Skeletal muscle tissue (tissue), 4 donors: ENCODE data around the gene ARFGAP3. TPM values are rescaled to one million over a fixed set of nuclear protein-coding genes. Genes with fewer than 3 reads are reported as not detected.

Experiments used
- H3K27ac ChIP-seq: one replicate; pipeline ENCODE4 v1.7.0; 2013; ENCODE audit warnings: mild to moderate bottlenecking, low read depth, low read length, inconsistent platforms
- H3K27me3 ChIP-seq, 3 donors: one replicate each; pipeline ENCODE4 v1.7.0; 2013; ENCODE audit warnings: low read length in 3 of 3; ENCODE audit not compliant: control insufficient read depth in 3 of 3, insufficient read depth in 3 of 3
- H3K36me3 ChIP-seq, 3 donors: one replicate each; pipeline ENCODE4 v1.7.0; 2013; ENCODE audit warnings: low read length in 3 of 3; ENCODE audit not compliant: control insufficient read depth in 3 of 3, insufficient read depth in 3 of 3
- H3K4me1 ChIP-seq, 3 donors: one replicate each; pipeline ENCODE4 v1.7.0; 2013; ENCODE audit warnings: low read length in 3 of 3, mild to moderate bottlenecking in 3 of 3; ENCODE audit not compliant: control insufficient read depth in 3 of 3, insufficient read depth in 3 of 3
- H3K4me3 ChIP-seq, 3 donors: one replicate each; pipeline ENCODE4 v1.7.0; 2013; ENCODE audit warnings: low read length in 3 of 3
- H3K9ac ChIP-seq, 3 donors: one replicate each; pipeline ENCODE4 v1.7.0; 2013; ENCODE audit warnings: low read length in 3 of 3, mild to moderate bottlenecking in 3 of 3, moderate library complexity in 2 of 3, low read depth in 1 of 3
- H3K9me3 ChIP-seq, 3 donors: one replicate each; pipeline ENCODE4 v1.7.0; 2013; ENCODE audit warnings: low read length in 3 of 3; ENCODE audit not compliant: control insufficient read depth in 3 of 3
- total RNA-seq: library from RNA; depleted of rRNA; stranded (reverse); fragments of >200 nt; gene quantifications from one replicate; pipeline ENCODE4 v1.2.3, GENCODE V29; 2014
- donor health status: Osteomylitis.

Gene ARFGAP3
- total RNA-seq, 1 donor from 2014 or later = 32.9 TPM

DNA sequence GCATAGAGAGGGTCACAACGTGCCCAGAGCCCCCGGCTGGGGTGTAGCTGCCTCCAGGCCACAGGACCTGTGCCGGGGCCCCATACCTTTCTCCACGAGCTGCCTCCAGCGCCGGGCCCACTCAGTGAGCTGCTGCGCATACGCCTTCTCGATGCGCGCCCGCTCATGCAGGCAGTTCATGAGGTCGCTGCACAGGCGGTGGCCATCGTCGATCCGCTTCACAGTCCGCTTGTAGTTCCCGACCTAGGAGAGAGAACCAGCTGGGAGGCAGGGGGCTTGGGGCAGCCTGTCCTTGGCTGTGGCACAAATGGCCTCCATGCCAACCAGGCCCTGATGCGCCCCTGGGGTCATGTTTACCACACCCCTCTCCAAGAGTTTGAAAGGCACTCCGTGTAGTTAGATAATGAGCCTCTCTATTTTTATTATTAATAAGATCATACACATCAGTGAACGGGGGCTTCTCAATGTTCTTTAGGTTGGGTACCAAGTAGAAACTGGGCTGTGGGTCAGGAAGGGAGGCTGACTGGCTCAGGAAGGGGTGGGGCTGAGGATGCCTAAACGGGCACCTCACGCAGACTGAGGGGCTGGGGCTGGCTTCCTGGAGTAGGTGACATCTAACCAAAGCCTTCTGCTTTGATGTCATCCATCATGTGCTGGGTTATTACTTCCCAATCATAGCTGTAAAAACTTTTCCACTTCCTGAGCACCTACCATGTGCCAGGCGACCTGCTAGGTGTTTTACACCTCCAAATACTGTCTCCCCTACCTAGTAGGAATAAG, 36.5 kb upstream of the ARFGAP3 start:
- Histone ChIP-seq H3K9me3 (no peaks in the 10 kb centered on the region), H3K36me3 (peaks cover 10 to 12% (median 11%) of the 10 kb centered on the region in 3 donors), H3K4me1 (peaks cover 41 to 56% (median 50%) of the 10 kb centered on the region in 3 donors), H3K27ac (peak overlapping the region; percentile 90), H3K27me3 (no peaks in the 10 kb centered on the region), H3K9ac (peak overlapping the region in 1 of 3 donors; percentile 45), H3K4me3 (no peak overlapping the region)

DNA sequence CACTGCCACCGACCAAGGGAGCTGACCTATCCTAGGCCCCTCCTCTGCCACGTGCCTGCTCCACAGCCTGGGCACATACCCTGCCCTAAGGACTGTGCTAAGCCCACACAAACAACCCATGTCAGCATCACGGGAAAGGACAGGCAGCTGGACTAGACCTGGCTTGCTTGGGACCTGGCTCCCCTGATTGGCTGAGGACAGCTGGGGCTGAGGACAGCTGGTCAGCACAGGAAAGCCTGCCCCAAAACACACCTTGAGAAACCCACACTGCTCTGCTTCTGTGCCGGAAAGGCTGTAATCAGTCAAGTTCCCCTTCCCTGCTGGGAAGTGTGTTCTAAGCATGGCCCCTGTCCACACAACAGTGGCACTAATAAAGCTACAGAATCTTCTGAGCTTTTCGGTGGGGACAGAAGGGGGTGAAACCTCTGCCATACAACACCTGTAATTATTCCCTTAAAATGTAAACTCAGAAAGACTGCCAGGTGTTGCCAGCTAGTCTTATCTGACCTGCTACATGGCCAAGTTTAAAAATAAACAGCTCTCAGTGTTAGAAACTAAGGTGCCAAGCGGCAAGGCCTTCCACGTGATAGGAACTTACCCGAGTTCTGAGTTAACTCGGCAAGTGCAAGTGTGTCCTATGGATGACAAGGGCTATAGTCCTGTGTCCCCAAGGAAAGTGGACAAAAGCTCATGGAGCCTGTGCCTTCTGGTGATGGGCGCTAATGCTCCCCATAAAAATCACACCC, 35.7 kb upstream of the ARFGAP3 start:
- Histone ChIP-seq H3K36me3 (peaks cover 18 to 20% (median 18%) of the 10 kb centered on the region in 3 donors), H3K27me3 (no peaks in the 10 kb centered on the region), H3K27ac (peak overlapping the region; percentile 90), H3K9ac (peak overlapping the region; percentile 46 to 79 (median 63)), H3K4me3 (peak overlapping the region in 2 of 3 donors; percentile 35 to 54), H3K4me1 (peaks cover 41 to 54% (median 49%) of the 10 kb centered on the region in 3 donors), H3K9me3 (no peaks in the 10 kb centered on the region)

DNA sequence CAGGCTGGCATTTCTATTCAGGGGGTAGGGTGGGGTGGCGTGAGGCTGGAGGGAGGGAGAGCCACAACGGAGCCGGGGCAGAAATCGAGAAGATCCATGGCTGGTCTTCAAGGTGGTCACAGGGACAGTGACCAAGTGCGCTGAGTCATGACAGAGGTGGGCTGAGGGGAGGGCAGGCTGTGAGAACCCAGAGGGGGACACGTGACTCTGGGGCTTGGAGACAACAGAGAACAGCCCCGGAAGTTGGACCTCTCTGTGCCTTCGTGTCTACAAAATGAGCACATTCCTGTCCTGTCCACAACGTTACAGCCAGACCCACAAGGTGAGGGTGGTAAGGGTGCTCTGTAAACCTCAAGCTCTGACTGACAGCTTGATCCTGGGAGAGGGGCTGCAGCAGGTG, 35.1 kb upstream of the ARFGAP3 start:
- peaks cover 41 to 54% (median 49%) of the 10 kb centered on the region in 3 donors for H3K4me1 ChIP-seq

DNA sequence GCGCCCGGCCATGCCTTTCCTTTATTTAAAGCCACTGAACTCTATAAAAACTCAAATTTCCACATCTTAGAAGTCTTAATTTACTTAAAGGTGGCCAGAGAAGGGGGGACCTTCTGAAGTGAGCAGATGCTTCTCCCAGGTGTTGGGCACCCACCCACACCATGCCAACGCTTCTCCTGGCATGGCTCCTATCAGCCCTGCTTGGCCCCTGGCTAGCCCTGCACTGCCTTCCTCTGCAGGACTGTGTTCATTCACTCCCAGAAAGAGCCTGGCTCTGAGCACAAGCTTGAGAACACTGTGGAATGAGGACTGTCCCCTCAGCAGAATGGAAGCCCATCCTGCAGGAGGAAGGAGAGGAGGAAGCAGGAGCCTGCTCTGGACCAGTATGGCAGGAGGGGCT, 34.6 kb upstream of the ARFGAP3 start:
- H3K9me3 ChIP-seq = no peaks in the 10 kb centered on the region
- H3K27ac ChIP-seq = peak overlapping the region; percentile 90
- H3K9ac ChIP-seq = peak overlapping the region in 1 of 3 donors; percentile 45
- H3K27me3 ChIP-seq = no peaks in the 10 kb centered on the region
- peaks cover 41 to 54% (median 49%) of the 10 kb centered on the region in 3 donors for H3K4me1 ChIP-seq
- H3K36me3 ChIP-seq = peaks cover 25 to 29% (median 27%) of the 10 kb centered on the region in 3 donors
- H3K4me3 ChIP-seq = no peak overlapping the region

More for the DNA sequence above, 35.1 kb upstream of the ARFGAP3 start:
- peaks cover 21 to 24% (median 23%) of the 10 kb centered on the region in 3 donors for H3K36me3 ChIP-seq
- peak overlapping the region; percentile 90 for H3K27ac ChIP-seq
- peak overlapping the region in 2 of 3 donors; percentile 63 to 79 for H3K9ac ChIP-seq
- peak overlapping the region in 2 of 3 donors; percentile 35 to 54 for H3K4me3 ChIP-seq
- no peaks in the 10 kb centered on the region for H3K9me3 ChIP-seq
- no peaks in the 10 kb centered on the region for H3K27me3 ChIP-seq

DNA sequence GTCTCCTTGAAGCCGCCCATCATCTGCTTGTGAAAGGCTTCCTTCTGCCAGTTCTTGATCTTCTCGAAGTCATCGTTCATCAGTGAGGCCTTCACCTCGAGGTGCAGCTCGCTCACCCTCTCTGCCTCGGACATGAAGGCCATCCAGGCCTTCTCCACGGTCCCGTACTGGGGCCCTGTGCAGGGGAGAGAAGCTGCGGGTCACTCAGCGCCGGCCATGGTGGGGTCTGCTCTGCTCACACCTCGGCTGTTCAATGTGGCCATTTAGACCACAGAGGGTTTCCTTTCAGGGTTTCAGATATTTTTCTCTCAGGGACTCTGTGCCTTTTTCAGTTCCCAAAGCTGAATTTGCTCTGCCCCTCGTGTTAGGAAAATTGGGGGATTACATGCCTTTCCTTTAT, 33.9 kb upstream of the ARFGAP3 start:
- H3K27me3 ChIP-seq = no peaks in the 10 kb centered on the region
- H3K27ac ChIP-seq = no peak overlapping the region
- H3K4me3 ChIP-seq = no peak overlapping the region
- H3K4me1 ChIP-seq = peaks cover 41 to 48% (median 44%) of the 10 kb centered on the region in 3 donors
- no peak overlapping the region for H3K9ac ChIP-seq
- H3K9me3 ChIP-seq = no peaks in the 10 kb centered on the region
- peaks cover 29 to 31% (median 29%) of the 10 kb centered on the region in 3 donors for H3K36me3 ChIP-seq

DNA sequence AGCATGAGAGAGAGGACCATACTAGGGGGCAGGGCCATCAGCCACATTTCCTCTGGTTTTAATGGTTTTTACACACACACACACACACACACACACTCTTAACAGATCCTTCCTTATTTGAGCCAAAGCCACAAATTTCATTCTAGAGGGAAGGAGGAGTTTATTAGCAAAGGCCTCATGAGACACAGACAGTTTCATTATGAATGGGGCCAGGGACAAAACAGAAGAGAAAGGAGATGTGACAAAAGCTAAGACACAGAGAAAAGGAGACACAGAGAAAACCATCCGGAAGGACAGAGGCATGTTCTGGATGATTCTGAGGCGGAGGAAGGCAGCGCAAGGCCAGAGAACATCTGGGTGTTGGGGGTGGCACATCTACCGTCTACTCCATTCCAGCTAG, 32.2 kb upstream of the ARFGAP3 start:
- no peaks in the 10 kb centered on the region for H3K27me3 ChIP-seq
- no peak overlapping the region for H3K4me3 ChIP-seq
- peaks cover 33 to 37% (median 33%) of the 10 kb centered on the region in 3 donors for H3K36me3 ChIP-seq
- no peak overlapping the region for H3K9ac ChIP-seq
- H3K27ac ChIP-seq = no peak overlapping the region
- peaks cover 25 to 31% (median 27%) of the 10 kb centered on the region in 3 donors for H3K4me1 ChIP-seq
- no peaks in the 10 kb centered on the region for H3K9me3 ChIP-seq

DNA sequence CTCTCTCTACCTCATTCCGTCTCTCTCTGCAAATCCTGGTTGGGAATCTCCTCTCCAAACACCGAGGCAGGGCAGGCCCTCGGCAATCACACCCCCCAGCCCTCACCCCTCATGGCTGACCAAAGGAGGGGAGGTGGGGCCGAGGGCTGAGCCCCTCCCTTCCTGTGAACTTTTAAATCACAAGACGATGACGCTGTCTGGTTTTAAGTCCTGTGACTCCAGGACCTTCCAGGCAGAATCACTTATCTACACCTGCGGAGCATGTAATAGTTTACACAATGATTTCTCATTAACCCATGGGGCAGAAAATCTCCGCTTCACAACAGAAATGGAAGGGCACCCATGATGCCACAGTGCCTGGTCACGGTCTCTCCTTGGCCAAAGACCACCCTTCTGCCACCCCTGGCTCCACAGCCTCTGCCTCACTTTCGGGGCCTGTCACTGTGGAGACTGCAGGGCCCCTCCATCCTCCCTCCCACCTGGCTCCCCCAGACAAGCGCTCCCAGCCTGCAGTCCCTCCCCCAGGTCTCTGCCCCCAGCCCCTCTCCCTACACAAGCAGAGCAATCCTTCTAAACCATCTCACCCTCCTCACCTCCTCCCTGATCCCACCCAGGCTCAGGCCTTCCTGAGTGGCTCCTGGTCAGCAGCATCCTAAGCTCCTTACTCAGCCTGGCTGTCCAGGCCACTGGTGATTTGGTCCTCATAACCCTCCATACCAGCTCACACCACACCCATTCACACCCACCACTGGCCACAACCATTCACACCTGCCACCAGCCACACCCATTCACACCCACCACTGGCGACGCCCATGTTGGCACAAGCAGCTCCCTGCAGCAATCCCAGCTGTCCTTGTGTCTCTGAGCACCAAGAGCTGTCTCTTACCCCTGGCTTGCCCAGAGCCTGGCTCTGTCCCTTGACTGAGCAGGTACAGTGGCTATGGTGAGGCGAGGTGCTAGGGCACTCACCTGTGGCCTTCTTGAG, 30.7 kb upstream of the ARFGAP3 start:
- Histone ChIP-seq H3K4me1 (peaks cover 10 to 23% (median 16%) of the 10 kb centered on the region in 3 donors), H3K4me3 (no peak overlapping the region), H3K9me3 (no peaks in the 10 kb centered on the region), H3K27me3 (no peaks in the 10 kb centered on the region), H3K9ac (no peak overlapping the region), H3K27ac (no peak overlapping the region), H3K36me3 (peaks cover 39 to 48% (median 40%) of the 10 kb centered on the region in 3 donors)

- H3K36me3 ChIP-seq = peaks cover 41 to 50% (median 45%) of the 10 kb centered on the region in 3 donors
- no peaks in the 10 kb centered on the region for H3K9me3 ChIP-seq
- no peaks in the 10 kb centered on the region for H3K27me3 ChIP-seq
- H3K27ac ChIP-seq = no peak overlapping the region
- H3K4me3 ChIP-seq = no peak overlapping the region
- peaks cover 5 to 23% (median 16%) of the 10 kb centered on the region in 3 donors for H3K4me1 ChIP-seq
- no peak overlapping the region for H3K9ac ChIP-seq
Measured at GRCh38 chr22:42887120-42887519, 30.0 kb upstream of the ARFGAP3 start.

- H3K4me3 ChIP-seq = no peak overlapping the region
- H3K36me3 ChIP-seq = peaks cover 42 to 55% (median 51%) of the 10 kb centered on the region in 3 donors
- H3K9ac ChIP-seq = no peak overlapping the region
- no peaks in the 10 kb centered on the region for H3K27me3 ChIP-seq
- H3K9me3 ChIP-seq = no peaks in the 10 kb centered on the region
- no peak overlapping the region for H3K27ac ChIP-seq
- H3K4me1 ChIP-seq = peaks cover 9 to 30% (median 27%) of the 10 kb centered on the region in 3 donors
Measured at GRCh38 chr22:42885446-42885845, 28.4 kb upstream of the ARFGAP3 start.
